ENCODE measurements around the gene LINGO3.

DNA sequence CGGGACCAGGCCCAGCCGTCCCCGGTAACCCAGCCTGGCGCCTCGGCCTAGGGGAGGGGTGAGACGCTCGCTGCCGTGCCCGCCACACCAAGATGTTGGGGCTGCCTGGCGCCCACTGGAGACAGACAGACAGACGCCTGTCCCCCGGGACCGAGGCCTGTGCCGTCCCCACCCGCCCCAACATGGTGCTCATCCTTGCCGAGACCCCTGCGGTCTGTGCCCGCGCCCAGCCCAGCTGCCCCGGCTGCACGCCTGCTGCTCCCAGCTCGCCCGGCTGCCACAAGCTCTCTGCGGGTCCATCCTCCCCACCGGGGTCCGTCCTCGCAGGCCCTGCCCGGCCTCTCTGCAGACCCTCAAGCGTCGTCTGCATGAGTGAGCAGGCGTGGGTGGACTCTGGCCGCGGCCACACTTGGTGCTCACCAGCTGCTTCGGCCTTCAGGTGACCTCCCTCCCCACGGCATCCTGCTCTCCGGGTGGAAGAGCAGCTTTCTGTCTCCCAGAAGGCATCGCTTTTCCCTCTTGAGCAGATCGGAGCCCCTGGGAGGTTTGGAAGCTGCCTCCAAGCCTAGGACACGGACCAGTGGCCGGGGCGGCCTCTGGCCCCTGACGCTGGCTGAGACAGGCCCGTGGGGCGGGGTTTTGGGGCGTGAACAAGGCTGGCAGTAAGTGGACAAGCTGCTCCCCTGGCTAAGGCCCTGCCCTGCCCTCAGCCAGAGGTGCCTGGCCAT lies 45.4 kb upstream of the LINGO3 start:
- TF ChIP-seq, protein P1, sequence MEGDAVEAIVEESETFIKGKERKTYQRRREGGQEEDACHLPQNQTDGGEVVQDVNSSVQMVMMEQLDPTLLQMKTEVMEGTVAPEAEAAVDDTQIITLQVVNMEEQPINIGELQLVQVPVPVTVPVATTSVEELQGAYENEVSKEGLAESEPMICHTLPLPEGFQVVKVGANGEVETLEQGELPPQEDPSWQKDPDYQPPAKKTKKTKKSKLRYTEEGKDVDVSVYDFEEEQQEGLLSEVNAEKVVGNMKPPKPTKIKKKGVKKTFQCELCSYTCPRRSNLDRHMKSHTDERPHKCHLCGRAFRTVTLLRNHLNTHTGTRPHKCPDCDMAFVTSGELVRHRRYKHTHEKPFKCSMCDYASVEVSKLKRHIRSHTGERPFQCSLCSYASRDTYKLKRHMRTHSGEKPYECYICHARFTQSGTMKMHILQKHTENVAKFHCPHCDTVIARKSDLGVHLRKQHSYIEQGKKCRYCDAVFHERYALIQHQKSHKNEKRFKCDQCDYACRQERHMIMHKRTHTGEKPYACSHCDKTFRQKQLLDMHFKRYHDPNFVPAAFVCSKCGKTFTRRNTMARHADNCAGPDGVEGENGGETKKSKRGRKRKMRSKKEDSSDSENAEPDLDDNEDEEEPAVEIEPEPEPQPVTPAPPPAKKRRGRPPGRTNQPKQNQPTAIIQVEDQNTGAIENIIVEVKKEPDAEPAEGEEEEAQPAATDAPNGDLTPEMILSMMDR (IDR thresholded peaks at IDR 0.05): no peak
- TF ChIP-seq EP300 (IDR thresholded peaks at IDR 0.05): no peak
- no peak for TF ChIP-seq POLR2A (IDR thresholded peaks at IDR 0.05; ENCODE audit: low read depth)
- TF ChIP-seq POLR2AphosphoS5 (IDR thresholded peaks at IDR 0.05): no peak
